HL-60 (cell line): ENCODE results near the gene MEF2C.
A peak's percentile ranks its signal among the peaks of the same experiment; 100 is the strongest.

ENCODE experiments used
- DNase-seq, 2 experiments: peaks; one replicate each; pipeline ENCODE4 v3.0.0-alpha.2; 2010 to 2020; ENCODE audit warnings: low read depth in 1 of 2, low spot score in 1 of 2
- H3K27ac ChIP-seq: fragments of 250-450 bp; sonication (Bioruptor Pico); replicated peaks from 2 replicates; pipeline ENCODE4 v1.5.1; 2020; ENCODE audit warnings: mild to moderate bottlenecking, moderate library complexity
- H3K27me3 ChIP-seq: fragments of 250-450 bp; sonication (Bioruptor Pico); 2 replicates; pipeline ENCODE4 v1.5.1; 2021; ENCODE audit warnings: mild to moderate bottlenecking, moderate library complexity; ENCODE audit not compliant: insufficient read depth, poor library complexity, severe bottlenecking
- H3K4me3 ChIP-seq: replicated peaks from 2 replicates; pipeline ENCODE4 v1.5.1; 2011; ENCODE audit warnings: mild to moderate bottlenecking, control low read depth, low read length; ENCODE audit not compliant: insufficient read depth
- CTCF ChIP-seq: IDR thresholded peaks from one replicate; pipeline ENCODE4 v1.5.1; 2011; ENCODE audit warnings: low read length, control low read depth, inconsistent platforms; ENCODE audit not compliant: insufficient read depth
- GABPA ChIP-seq: IDR thresholded peaks from 2 replicates; pipeline ENCODE4 v1.6.1; 2012; ENCODE audit warnings: low read depth
- POLR2AphosphoS5 ChIP-seq: IDR thresholded peaks from 2 replicates; pipeline ENCODE4 v1.6.1; 2012; ENCODE audit warnings: low read depth
- REST ChIP-seq: IDR thresholded peaks from 2 replicates; pipeline ENCODE4 v1.6.1; 2012; ENCODE audit warnings: low read depth; ENCODE audit not compliant: insufficient replicate concordance
- SPI1 ChIP-seq: IDR thresholded peaks from 2 replicates; pipeline ENCODE4 v1.6.1; 2012; ENCODE audit warnings: low read depth, mild to moderate bottlenecking, borderline replicate concordance

MEF2C gene

GRCh38 chr5:88691230-88691582 lies 191.8 kb downstream of the MEF2C start:
- H3K4me3 ChIP-seq, result no peak overlapping the region
- peaks cover 13% of the 10 kb centered on the region for H3K27me3 ChIP-seq
- TF ChIP-seq GABPA (no peak), REST (no peak), CTCF (no peak)
- no peak for DNase-seq
- H3K27ac ChIP-seq, result no peak overlapping the region

GRCh38 chr5:88690409-88691229 lies 192.4 kb downstream of the MEF2C start:
- peak in 1 of 2 experiments; percentile 45 for DNase-seq
- Histone ChIP-seq H3K27ac (no peak overlapping the region), H3K4me3 (no peak overlapping the region), H3K27me3 (peaks cover 15% of the 10 kb centered on the region)
- TF ChIP-seq GABPA (no peak), CTCF (peak; percentile 57), SPI1 (no peak), REST (no peak), POLR2AphosphoS5 (no peak)

GRCh38 chr5:88689668-88690408 lies 193.1 kb downstream of the MEF2C start:
- Histone ChIP-seq H3K27ac (no peak overlapping the region), H3K27me3 (peaks cover 15% of the 10 kb centered on the region), H3K4me3 (no peak overlapping the region)
- DNase-seq, result no peak
- TF ChIP-seq POLR2AphosphoS5 (no peak), CTCF (no peak), SPI1 (no peak), REST (no peak), GABPA (no peak)
